ENCODE data around the gene LAMA3. TPM values are rescaled to one million over a fixed set of nuclear protein-coding genes. Genes with fewer than 3 reads are reported as not detected.

The LAMA3 gene
- total RNA-seq, 4 donors from 2014 or later = 155 to 456 (median 173) TPM

GRCh38 chr18:23885750-23886149, 196.5 kb downstream of the LAMA3 start:
- DNase-seq (ENCODE audit: low spot score in 2 of 2) = no peak
- WGBS, 2 donors = 47 to 51% methylated on average over 2 of the region's 2 CpGs
- intact Hi-C loops (cut with DNase I; ENCODE audit: low total_unique reads) = no loop called here
- TF ChIP-seq POLR2A (IDR thresholded peaks at IDR 0.05) = no peak
- no peak for TF ChIP-seq CTCF (IDR thresholded peaks at IDR 0.05)
- H3K4me3 ChIP-seq (ENCODE audit: low read depth, poor library complexity, severe bottlenecking) = no peak overlapping the region

GRCh38 chr18:23887035-23887434, 197.8 kb downstream of the LAMA3 start:
- H3K4me3 ChIP-seq (ENCODE audit: low read depth, poor library complexity, severe bottlenecking) = no peak overlapping the region
- intact Hi-C loops (cut with DNase I; ENCODE audit: low total_unique reads) = no loop called here
- DNase-seq (ENCODE audit: low spot score in 2 of 2) = no peak
- no peak for TF ChIP-seq POLR2A (IDR thresholded peaks at IDR 0.05)
- no peak for TF ChIP-seq CTCF (IDR thresholded peaks at IDR 0.05)
- 82 to 85% methylated on average over 3 of the region's 3 CpGs for WGBS, 2 donors

- no peak for TF ChIP-seq POLR2A (IDR thresholded peaks at IDR 0.05)
- TF ChIP-seq CTCF (IDR thresholded peaks at IDR 0.05) = no peak
- intact Hi-C loops (cut with DNase I; ENCODE audit: low total_unique reads) = no loop called here
- H3K4me3 ChIP-seq (ENCODE audit: low read depth, poor library complexity, severe bottlenecking) = no peak overlapping the region
- DNase-seq (ENCODE audit: low spot score in 2 of 2) = no peak
- WGBS, 2 donors = 63 to 69% methylated on average over 2 of the region's 2 CpGs
Observed at GRCh38 chr18:23887493-23887892, 198.2 kb downstream of the LAMA3 start.

GRCh38 chr18:23888881-23889280, 199.6 kb downstream of the LAMA3 start:
- 54 to 68% methylated on average over 1 of the region's 1 CpG for WGBS, 2 donors
- intact Hi-C loops (cut with DNase I; ENCODE audit: low total_unique reads) = no loop called here
- H3K4me3 ChIP-seq (ENCODE audit: low read depth, poor library complexity, severe bottlenecking) = no peak overlapping the region
- DNase-seq (ENCODE audit: low spot score in 2 of 2) = no peak
- no peak for TF ChIP-seq POLR2A (IDR thresholded peaks at IDR 0.05)
- TF ChIP-seq CTCF (IDR thresholded peaks at IDR 0.05) = no peak

- 70 to 72% methylated on average over 5 of the region's 5 CpGs for WGBS, 2 donors
- intact Hi-C loops (cut with DNase I; ENCODE audit: low total_unique reads) = no loop called here
- no peak for DNase-seq (ENCODE audit: low spot score in 2 of 2)
- no peak overlapping the region for H3K4me3 ChIP-seq (ENCODE audit: low read depth, poor library complexity, severe bottlenecking)
- no peak for TF ChIP-seq POLR2A (IDR thresholded peaks at IDR 0.05)
- TF ChIP-seq CTCF (IDR thresholded peaks at IDR 0.05) = no peak
Observed at GRCh38 chr18:23889907-23890306, 200.7 kb downstream of the LAMA3 start.

GRCh38 chr18:23890589-23890988, 201.3 kb downstream of the LAMA3 start:
- H3K4me3 ChIP-seq (ENCODE audit: low read depth, poor library complexity, severe bottlenecking) = no peak overlapping the region
- intact Hi-C loops (cut with DNase I; ENCODE audit: low total_unique reads) = no loop called here
- TF ChIP-seq POLR2A (IDR thresholded peaks at IDR 0.05) = no peak
- no peak for TF ChIP-seq CTCF (IDR thresholded peaks at IDR 0.05)
- DNase-seq (ENCODE audit: low spot score in 2 of 2) = no peak
